ENCODE data around the gene TADA1.
"Not testable (repeated sequence)": the region's sequence is repeated elsewhere in the genome, so short reads cannot be mapped to it uniquely, and the experiment has no call there.

TADA1 gene

DNA sequence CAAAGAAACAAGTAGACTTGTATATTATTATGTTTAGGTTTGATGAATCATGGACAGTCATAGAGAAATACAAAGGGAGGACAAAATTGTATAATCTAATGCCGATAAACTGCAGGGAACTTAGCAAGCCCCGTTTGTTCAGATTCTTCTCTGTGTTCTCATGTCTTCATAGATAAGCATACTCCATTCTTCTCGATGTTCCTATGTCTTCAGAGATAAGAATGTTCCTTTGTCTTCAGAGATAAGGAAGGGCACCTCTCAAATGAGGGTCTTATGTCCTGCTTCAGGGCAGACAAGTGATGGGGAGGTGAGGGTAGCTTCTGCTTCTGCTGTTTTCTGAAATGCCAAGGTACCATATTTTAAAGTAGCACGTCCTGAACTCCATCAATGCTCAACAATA lies 19.7 kb upstream of the TADA1 start:
- DNase-seq (ENCODE audit: low spot score): no peak
- FAIRE-seq: no peak

DNA sequence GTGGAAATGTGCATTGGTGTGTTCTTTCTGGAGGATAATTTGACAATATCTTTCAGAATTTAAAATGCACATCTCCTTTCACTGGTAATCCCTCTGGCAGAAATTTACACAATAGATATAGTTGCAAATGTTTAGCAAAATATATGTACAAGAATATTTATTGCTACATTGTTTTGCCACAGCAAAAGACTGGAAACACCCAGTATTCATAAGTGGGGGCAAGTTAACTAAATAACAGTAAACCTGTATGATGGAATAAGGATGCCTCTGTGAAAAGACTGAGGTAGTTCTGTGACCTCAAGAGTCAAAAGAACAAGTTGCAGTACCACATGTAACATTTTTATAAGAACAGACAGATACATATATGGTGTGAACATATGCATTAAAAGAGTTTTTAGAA lies 13.7 kb upstream of the TADA1 start:
- no peak for DNase-seq (ENCODE audit: low spot score)
- FAIRE-seq: no peak

DNA sequence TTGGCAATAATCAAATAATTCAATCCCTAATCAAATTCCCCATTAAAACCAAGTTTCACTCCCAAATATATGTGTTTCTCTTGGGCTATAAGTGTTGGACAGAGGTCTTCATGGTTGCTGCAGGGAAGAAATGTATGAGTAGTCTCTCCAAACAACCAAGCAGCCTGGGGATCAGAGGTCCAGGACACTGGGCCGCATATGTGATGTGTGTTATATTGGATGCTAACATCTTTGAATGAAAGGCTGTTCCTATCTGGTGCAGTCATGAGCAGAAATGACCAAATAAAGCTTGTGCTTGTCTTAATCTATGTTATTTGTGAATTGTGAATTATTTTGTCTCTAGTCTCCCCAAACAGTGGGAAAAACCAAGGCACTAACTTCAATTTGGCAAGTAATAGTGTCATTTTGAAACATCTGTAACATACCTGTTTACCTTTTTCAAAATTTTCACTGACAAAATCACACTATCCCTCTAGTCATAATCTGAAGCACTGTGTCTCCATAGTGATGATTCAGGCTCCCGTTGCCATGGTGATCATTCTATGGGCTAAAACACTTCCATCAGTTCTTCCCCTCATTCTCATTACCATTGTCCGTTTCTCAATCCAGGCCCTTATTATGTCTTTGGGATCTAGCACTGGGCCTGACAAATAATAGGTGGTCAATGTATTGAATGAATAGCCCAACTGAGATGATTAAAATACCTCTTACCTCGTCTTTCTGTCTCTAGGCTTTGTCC lies 12.5 kb upstream of the TADA1 start:
- DNase-seq (ENCODE audit: low spot score) (no peak), FAIRE-seq (no peak)

DNA sequence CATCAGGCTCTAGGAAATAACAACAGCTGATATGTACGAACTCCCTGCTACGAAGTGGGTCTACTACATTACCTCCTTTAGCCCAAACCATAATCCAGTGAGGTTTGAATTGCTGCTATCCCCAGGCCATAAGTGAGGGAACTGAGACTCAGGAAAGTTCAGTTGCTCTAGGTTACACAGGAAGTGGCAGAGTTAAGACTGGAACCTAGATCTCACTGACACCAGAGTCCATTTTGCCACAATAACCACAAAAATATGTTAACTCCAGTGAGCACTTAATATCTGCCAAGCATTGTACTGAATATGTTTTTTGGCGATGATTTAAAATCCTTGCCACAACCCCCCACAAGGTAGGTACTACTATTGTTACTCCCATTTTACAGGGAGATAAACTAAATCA lies 8.9 kb upstream of the TADA1 start:
- FAIRE-seq (no peak), DNase-seq (ENCODE audit: low spot score) (no peak)

DNA sequence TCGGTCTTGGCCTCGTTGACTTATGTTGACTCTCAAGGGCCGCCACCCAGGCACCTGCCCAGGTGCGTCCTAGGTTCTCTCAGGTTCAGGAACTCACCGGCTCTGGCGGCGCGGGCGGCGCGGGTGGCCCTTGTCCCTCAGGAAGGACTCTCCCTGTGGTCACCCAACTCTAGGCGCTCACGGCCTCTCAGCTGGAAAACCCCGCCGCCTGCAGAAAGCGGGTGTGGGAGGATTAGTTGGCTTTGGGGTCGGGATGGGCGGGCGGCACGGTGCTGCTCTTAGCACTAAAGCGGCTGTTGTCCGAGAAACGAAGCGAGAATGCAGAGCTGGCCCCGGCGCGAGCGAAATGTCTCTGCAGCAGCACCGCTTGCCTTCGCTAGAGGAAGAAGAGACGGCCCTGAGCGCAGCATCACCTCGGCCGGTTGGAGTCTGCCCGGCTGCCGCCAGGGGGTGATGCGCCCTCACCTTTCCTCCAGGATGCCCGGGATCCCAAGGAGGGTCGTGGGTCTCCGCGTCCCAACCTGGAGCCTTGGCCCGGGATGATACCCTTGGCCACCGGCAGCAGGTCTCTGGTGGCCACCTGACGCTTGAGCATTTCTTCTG lies 8.1 kb upstream of the TADA1 start:
- no peak for FAIRE-seq
- DNase-seq (ENCODE audit: low spot score): no peak

DNA sequence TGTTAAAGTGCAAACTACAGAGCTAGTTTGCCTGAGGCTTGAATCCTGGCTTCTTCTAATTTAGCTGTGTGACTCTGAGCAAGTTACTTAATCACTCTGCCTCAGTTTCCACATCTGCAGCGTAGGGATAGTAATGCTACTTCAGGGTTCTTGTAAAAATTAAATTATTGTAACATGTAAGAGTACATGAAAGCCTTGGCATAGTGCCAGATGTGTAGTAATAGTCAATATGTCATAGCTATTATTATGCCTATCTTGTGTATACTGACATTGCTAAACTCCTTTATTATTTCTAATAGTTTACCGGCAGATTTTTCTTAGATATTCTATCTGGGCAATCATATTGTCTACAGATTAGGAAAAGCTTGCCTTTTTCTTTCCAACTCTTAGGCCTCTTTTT lies 6.8 kb upstream of the TADA1 start:
- DNase-seq (ENCODE audit: low spot score): no peak
- FAIRE-seq: no peak

DNA sequence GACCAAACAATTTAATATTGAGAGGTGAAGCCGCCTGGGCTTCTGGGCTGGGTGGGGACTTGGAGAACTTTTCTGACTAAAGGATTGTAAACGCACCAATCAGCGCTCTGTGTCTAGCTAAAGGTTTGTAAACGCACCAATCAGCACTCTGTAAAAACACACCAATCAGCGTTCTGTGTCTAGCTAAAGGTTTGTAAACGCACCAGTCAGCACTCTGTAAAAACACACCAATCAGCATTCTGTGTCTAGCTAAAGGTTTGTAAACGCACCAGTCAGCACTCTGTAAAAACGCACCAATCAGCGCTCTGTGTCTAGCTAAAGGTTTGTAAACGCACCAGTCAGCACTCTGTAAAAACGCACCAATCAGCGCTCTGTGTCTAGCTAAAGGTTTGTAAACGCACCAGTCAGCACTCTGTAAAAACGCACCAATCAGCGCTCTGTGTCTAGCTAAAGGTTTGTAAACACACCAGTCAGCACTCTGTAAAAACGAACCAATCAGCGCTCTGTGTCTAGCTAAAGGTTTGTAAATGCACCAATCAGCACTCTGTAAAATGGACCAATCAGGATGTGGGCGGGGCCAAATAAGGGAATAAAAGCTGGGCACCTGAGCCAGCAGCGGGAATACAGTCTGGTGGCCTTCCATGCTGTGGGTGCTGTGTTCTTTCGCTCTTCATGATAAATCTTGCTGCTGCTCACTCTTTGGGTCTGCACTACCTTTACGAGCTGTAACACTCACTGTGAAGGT lies 2.3 kb upstream of the TADA1 start:
- not testable (repeated sequence) for FAIRE-seq; DNase-seq (ENCODE audit: low spot score)

DNA sequence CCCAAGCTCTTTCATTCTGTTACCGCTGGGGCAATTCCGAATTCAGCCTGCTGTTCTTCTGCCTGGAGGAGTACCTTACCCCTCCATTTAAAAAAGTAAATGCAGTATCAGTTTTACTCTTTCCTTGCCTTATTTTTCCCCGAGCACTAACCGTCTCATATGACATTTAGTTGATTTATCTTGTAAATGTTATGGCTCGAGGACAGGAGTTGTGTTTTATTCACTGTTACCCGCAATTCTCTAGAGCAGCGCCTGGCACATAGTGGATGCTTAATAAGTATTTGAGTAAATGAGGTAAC lies 425 bp upstream of the TADA1 start:
- DNase-seq (ENCODE audit: low spot score): no peak
- no peak for FAIRE-seq

DNA sequence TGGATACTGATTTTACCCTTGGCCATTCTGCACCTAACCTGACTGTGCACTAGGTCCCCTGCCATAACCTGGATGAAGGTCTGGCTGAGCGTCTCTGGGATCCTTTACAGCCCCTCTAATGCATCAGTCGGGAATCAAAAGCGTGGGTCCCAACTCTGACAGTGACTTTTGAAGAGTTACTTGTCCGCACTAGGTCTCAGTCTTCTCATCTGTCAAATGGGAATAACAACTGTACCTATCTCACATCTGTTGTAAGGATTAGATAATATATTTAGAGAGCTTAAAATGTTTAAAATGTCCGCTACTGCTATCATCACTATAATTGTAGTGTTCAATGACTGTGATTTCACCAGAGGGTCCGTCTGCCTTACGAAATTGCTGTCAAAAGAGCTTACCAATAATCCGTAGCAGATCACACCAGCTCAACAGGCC lies 746 bp downstream of the TADA1 start:
- DNase-seq (ENCODE audit: low spot score) (no peak), FAIRE-seq (no peak)

DNA sequence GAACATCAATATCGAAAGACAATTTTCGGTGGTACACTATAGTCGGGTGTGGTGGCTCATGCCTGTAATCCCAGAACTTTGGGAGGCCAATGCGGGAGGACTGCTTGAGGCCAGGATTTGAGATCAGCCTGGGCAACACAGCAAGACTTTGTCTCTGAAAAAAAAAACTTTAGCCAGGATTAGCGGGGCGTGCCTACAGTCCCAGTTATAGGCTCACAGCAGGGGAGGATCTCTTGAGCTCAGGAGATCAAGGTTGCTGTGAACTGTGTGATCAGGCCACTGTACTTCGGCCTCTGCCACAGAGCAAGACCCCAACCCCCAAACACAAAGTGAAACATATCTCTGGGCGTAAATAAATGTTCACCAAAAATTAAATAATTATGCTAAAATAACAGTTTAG lies 1.6 kb downstream of the TADA1 start:
- FAIRE-seq (no peak), DNase-seq (ENCODE audit: low spot score) (no peak)

DNA sequence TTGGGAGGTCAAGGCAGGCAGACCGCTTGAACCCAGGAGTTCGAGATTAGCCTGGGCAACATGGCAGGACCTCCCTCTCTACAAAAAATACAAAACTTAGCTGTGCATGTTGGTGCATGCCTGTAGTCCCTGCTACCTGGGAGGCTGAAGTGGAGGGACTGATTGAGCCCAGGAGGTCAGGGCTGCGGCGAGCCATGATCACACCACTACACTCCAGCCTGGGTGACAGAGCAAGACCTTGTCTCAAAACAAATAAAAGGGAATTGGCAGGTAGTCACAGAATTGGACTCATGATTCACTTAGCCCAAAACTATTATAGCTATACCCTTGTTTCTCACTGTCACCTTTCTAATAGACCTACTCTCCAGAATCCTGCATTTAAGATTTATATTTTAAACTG lies 5.5 kb downstream of the TADA1 start:
- DNase-seq (ENCODE audit: low spot score) (no peak), FAIRE-seq (no peak)

DNA sequence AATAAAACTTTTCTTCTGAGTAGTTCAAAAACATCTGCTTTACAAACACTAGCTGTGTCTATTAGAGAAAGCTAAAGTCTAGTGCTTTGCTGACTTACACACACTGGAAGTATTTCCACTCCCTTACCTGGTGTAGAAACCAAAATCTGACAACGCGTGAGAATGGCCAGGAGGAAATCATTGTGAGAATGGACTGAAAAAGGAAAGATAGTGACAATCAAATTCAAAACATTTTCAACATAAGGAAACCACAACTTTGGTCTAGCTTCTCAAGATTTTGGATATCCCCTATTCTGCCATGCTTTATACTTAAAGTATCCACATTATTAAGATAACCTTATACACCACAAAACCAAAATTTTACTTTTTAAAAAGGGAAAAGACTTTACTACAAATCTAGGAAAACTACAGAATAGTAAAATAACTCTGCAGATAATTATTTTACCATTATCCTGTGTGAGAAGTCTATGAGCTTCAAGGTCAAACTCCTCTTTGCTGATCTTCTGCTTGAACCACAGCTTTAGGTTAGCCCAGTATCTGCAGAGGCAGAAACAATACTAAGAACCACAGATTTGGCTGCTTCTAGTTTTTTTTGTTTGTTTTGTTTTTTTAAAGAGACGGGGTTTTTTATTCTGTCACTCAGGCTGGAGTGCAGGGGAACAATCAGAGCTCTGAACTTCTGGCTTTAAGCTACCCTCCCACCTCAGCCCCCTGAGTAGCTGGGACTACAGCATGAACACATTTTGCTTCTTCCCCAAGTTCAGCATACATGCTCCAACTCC lies 6.6 kb downstream of the TADA1 start:
- no peak for DNase-seq (ENCODE audit: low spot score)
- FAIRE-seq: no peak

DNA sequence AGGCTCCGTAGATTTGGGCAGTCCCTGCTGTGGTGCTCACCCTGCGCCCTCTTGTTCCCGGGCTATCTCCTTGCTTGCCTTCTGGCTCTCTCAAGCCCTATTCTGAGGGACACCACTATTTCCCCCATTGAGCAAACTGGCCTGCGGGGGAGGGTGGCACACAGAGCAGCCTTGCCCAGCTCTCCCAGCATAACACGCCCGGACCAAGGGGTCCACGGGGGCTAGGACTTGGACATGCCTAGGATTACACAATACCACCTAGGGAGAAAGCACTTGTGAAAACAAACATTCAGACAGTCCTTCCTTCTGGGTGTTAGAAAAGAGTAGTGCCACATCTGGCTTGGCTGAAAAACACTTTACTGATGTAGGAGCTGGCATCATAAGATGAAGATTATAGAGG lies 7.4 kb downstream of the TADA1 start:
- DNase-seq (ENCODE audit: low spot score): no peak
- FAIRE-seq: no peak

DNA sequence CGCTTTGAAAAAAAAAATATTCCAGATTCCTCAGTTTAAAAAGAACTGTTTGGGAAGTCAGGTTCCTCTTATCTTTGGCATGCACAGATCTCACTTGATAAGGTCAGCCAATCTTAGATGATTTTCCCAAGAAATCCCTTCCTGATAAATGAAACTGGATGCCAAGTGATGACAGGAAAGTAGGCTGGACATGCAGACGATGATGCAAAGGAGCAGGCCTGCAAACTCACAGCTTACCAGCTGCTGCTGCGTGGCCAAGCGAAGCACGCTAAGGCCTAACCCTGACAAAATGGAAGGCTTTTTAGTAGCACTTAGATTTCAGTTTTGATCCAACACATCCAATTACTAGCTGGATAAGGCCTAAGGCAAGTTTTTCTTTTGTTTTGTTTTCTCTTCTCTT lies 10.1 kb downstream of the TADA1 start:
- DNase-seq (ENCODE audit: low spot score): no peak
- no peak for FAIRE-seq

DNA sequence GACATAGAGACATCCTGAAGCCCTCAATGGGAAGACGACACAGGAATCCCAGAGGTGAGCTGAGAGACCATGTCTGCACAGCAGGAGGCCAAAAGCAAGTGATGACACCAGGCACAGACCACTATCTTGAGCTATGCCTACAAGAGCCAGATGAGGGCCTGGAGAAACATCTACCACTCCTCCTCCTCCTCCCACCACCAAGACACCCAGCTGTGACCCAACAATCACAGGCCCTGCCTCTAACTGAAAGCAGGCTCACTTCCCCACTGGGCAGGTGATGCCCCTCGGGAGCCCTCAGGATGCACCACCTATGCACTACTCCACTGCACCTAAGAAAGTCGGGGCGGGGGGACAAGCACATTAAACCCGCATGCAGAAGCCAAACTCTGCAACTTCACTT lies 16.5 kb downstream of the TADA1 start:
- no peak for FAIRE-seq

DNA sequence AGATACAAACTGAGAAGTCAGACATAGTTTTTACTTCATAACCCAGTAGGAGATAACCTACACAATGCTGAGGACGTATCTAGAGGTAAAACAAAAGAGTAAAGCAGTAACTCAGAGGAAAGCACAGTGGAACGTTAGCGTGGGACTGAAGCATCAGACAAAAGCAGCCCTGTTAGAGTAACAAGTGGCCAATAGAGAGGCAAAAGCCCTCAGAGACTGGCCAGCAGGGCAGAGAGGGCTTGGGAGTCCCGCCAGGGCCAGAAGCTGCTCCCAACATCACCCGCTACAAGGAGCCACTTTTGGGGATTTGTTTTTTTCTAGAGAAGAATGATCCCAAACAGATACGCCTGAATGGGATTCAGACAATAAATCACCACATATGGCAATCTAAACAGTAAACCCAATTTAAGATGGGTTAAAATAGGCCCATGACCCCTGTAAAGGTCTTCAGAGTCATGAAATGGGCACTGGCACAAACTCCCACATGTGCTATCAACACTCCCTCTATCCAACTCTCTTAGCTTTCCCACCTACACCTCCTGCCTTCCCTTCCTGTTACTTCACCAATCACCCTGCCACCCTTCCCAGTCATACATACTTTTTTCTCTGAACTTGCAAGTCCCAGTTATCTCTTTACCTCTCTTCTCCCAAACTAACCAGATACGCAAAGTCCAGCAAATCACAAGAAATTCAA lies 17.2 kb downstream of the TADA1 start:
- no peak for FAIRE-seq
- no peak for DNase-seq (ENCODE audit: low spot score)

More for the DNA sequence above, 16.5 kb downstream of the TADA1 start:
- DNase-seq (ENCODE audit: low spot score): no peak

DNA sequence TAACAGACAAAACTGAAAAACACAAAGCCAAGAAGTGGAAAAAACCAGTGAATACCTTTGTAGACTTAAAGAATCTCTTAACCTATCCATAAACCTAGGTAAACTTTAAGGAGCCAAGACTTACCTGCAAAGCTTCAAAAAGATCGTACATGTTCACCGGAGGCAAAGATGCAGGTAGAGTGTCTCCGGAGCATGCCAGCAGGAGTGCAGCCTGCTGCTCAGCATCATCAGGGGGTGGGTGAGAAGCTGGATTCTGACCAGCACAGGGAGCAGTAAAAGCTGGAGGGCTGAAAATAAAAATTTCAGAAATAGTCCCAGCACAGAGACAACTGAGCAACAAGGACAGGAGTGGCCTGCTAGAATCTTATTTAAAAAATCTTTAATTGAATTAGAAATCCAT lies 18.1 kb downstream of the TADA1 start:
- no peak for FAIRE-seq

DNA sequence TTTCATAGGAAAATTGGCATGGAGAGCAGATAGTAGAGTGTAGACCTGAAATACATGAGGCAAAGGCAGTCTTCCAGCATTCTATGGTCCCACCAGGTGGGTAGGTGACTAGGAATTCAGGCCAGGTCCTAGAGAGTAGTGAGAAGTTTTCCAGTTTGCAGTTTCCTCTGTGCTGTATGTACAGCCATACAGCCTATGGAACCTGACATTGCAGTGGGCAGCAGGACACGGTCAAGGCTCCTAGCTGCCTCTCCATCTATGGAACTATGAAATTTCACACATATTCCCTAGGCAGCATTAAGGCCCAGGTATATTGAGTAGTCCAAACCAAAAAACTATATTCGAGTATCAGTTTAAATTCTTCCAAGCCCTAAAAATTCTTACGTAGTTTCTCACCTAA lies 20.5 kb downstream of the TADA1 start:
- DNase-seq (ENCODE audit: low spot score) (no peak), FAIRE-seq (no peak)

More for the DNA sequence above, 18.1 kb downstream of the TADA1 start:
- DNase-seq (ENCODE audit: low spot score): no peak

DNA sequence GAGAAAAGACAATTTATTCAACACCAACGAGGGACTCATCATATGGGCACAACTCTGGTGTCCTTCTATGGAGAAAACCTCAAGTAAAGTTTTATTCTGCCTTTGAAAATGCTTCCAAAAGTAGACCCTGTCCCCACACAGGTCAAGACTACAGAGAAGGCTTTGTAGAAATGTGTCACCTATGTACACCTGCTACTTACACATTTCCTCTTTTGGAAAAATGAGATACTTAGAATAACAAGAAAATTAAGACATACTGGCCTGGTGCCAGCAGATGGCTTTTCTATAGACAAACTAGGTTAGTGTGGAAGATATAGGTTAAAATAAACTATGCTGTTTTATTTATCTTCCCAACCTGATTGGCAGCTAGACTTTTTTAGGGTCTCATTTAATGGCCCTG lies 23.1 kb downstream of the TADA1 start:
- DNase-seq (ENCODE audit: low spot score): no peak
- no peak for FAIRE-seq

DNA sequence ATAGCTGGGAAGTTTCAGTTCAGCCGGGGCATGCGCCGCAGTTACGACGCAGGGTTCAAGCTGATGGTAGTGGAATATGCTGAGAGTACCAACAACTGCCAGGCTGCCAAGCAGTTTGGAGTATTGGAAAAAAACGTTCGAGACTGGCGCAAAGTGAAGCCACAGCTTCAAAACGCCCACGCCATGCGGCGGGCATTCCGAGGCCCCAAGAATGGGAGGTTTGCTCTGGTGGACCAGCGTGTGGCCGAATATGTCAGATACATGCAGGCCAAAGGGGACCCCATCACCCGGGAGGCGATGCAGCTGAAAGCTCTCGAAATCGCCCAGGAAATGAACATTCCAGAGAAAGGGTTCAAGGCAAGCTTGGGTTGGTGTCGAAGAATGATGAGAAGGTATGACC lies 26.9 kb downstream of the TADA1 start:
- DNase-seq (ENCODE audit: low spot score): no peak
- FAIRE-seq: no peak

DNA sequence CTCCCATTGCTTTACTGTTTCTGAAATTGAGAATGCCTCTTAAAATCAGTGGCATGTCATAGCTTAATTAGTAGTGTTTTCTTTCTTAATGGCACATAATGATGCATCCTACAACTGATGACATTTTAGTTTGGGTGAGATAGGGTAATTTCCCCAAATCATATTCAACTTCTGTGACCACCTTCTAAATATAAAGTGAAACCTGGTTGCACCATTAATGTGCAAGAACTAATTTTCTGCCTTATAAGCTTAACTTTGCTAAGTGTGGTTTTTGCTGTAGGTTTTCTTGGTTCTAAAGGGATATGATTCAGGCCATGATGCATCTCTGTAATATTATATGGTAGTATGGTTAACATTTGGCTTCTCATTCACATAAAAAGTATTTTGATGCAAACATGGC lies 27.9 kb downstream of the TADA1 start:
- DNase-seq (ENCODE audit: low spot score) (no peak), FAIRE-seq (no peak)

DNA sequence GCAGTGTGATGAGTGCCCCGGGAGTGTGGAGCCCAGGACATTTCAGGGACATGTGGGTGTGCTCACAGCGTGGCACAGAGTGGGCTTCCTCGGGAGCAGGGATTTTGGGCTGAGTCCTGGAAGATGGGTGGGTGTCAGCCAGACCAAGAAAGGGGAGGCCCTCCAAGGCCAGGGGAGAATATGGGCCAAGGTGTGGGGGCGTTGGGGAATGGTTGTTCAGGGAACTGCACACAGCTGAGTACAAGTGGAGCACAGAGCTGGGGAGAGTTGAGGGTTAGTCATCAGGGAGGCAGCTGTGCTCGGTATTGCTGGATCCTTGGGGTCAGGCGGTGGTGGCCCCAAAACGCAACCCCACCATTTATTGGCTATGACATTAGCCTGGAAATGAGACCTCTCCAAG lies 31.3 kb downstream of the TADA1 start:
- FAIRE-seq (no peak), DNase-seq (ENCODE audit: low spot score) (no peak)
